Right lobe of liver (tissue), 6 donors: ENCODE measurements around the gene CALML6. TPM values are rescaled to one million over a fixed set of nuclear protein-coding genes. Genes with fewer than 3 reads are reported as not detected.
"Not testable (repeated sequence)": the region's sequence is repeated elsewhere in the genome, so short reads cannot be mapped to it uniquely, and the experiment has no call there.

Source experiments
- ATAC-seq, 4 donors: fragments of 200-7000 bp; cut with Tn5 transposase; one replicate each; pipeline ENCODE4 v1.9.1; 2020; ENCODE audit warnings: mild to moderate bottlenecking in 4 of 4, moderate library complexity in 4 of 4
- DNase-seq, 3 donors: peaks; one replicate each; pipeline ENCODE4 v3.0.0-alpha.2; 2020
- H3K27ac ChIP-seq, 3 donors: fragments of 200-600 bp; one replicate each; pipeline ENCODE4 v1.8.0; 2022
- H3K27me3 ChIP-seq, 2 donors: fragments of 200-600 bp; one replicate each; pipeline ENCODE4 v1.8.0; 2022
- H3K36me3 ChIP-seq, 4 donors: fragments of 200-600 bp; sonication (generic) in 1 of 4; one replicate each; pipeline versions ENCODE4 v1.5.1 to v1.8.0; 2017 to 2022; ENCODE audit warnings: control low read depth in 1 of 4
- H3K4me1 ChIP-seq, 4 donors: fragments of 200-600 bp; sonication (generic) in 1 of 4; one replicate each; pipeline versions ENCODE4 v1.5.1 to v1.8.0; 2017 to 2022; ENCODE audit warnings: control low read depth in 1 of 4
- H3K4me3 ChIP-seq, 3 donors: fragments of 200-600 bp; one replicate each; pipeline ENCODE4 v1.8.0; 2022
- H3K9me3 ChIP-seq, 4 donors: fragments of 200-600 bp; sonication (generic) in 1 of 4; one replicate each; pipeline versions ENCODE4 v1.5.1 to v1.8.0; 2017 to 2022; ENCODE audit warnings: control low read depth in 1 of 4
- CTCF ChIP-seq, 4 donors: fragments of 200-600 bp in 3 of 4; fragments of 450-650 bp in 1 of 4; IDR thresholded peaks; one replicate each; pipeline versions ENCODE4 v1.5.1 to v1.8.0; 2016 to 2022; ENCODE audit warnings: antibody characterized with exemption in 4 of 4, mild to moderate bottlenecking in 2 of 4
- POLR2A ChIP-seq: fragments of 450-650 bp; IDR thresholded peaks from one replicate; pipeline ENCODE4 v1.6.1; 2017; ENCODE audit warnings: antibody characterized with exemption, mild to moderate bottlenecking
- WGBS: methylation state at CpG from one replicate; pipeline ENCODE4 v1.1.6; 2018; ENCODE audit warnings: low coverage, low lambda C conversion rate; ENCODE audit not compliant: insufficient coverage; ENCODE audit errors: missing lambda C conversion rate; 5-methylcytosine and 5-hydroxymethylcytosine counted together
- intact Hi-C, 2 donors: fragments of 100-400 bp; cut with DNase I; formaldehyde crosslinking; loops; one replicate each; pipeline versions ENCODE4 v1.11.2 to v1.14.1; 2022
- total RNA-seq, 6 experiments: library from RNA; depleted of rRNA in 2 of 6; stranded (reverse); fragments of >200 nt in 2 of 6; fragmentation: NEBNext Ultra II Directional in 3 of 6; extraction: Animal tissue kit (Norgen Biotek cat#: 25700) in 3 of 6; gene quantifications; one replicate each; pipeline versions ENCODE4 v1.1.0 to v1.2.4, GENCODE V29; 2016 to 2023
- donor health status: DM: no; HTN: yes; CAD: no.
- donor health status: DM: no; HTN: no; CAD: no.
- donor health status: DM: no; HTN: no; CAD: no.
- donor health status: DM: no; HTN: yes; CAD: no.
- donor health status: DM: no; HTN: yes; CAD: no.

CALML6 gene
- total RNA-seq, 6 experiments from 2014 or later, result 0.44 to 1.4 (median 0.58) TPM; not detected in 2

- H3K27ac ChIP-seq, result no peak overlapping the region
- no peaks in the 10 kb centered on the region for H3K27me3 ChIP-seq
- no peaks in the 10 kb centered on the region for H3K36me3 ChIP-seq
- DNase-seq (no peak), ATAC-seq (no peak)
- intact Hi-C loops, result loop anchor here in 1 of 2 donors (10.0 kb wide), 1 partner anchor 98 kb away; no protein-coding TSS in a partner anchor
- WGBS, result 19% methylated on average over 4 of the region's 4 CpGs
- peaks cover 0 to 43% (median 9%) of the 10 kb centered on the region in 4 donors for H3K4me1 ChIP-seq
- TF ChIP-seq CTCF (IDR thresholded peaks at IDR 0.05), result no peak
- H3K4me3 ChIP-seq, result no peak overlapping the region
- no peaks in the 10 kb centered on the region for H3K9me3 ChIP-seq
These were observed 31.8 kb upstream of the CALML6 start for GRCh38 chr1:1883092-1883873.

GRCh38 chr1:1883890-1884289 lies 31.2 kb upstream of the CALML6 start:
- WGBS, result 59% methylated on average over 3 of the region's 11 CpGs
- ATAC-seq, DNase-seq, H3K27ac ChIP-seq, H3K36me3 ChIP-seq, H3K4me3 ChIP-seq, H3K9me3 ChIP-seq, H3K27me3 ChIP-seq: not testable (repeated sequence)
- intact Hi-C loops, result loop anchor here in 1 of 2 donors (10.0 kb wide), 1 partner anchor 99 kb away; no protein-coding TSS in a partner anchor
- H3K4me1 ChIP-seq, result peaks cover 0 to 49% (median 10%) of the 10 kb centered on the region in 4 donors

GRCh38 chr1:1889090-1889750 lies 25.8 kb upstream of the CALML6 start:
- Histone ChIP-seq H3K4me3 (peak overlapping the region; percentile 72 to 85 (median 80)), H3K27ac (peak overlapping the region in 2 of 3 donors; percentile 81 to 89), H3K9me3 (no peaks in the 10 kb centered on the region), H3K27me3 (no peaks in the 10 kb centered on the region), H3K36me3 (no peaks in the 10 kb centered on the region), H3K4me1 (peaks cover 0 to 34% (median 4%) of the 10 kb centered on the region in 4 donors)
- intact Hi-C loops, result loop anchor here in 1 of 2 donors (10.0 kb wide), 1 partner anchor 104 kb away; no protein-coding TSS in a partner anchor
- DNase-seq (peak in 1 of 3 donors; percentile 7), ATAC-seq (no peak)
- 16% methylated on average over 9 of the region's 9 CpGs for whole genome bisulfite sequencing
- TF ChIP-seq CTCF (IDR thresholded peaks at IDR 0.05), result no peak
- TF ChIP-seq POLR2A, result no peak

- Histone ChIP-seq H3K36me3 (no peaks in the 10 kb centered on the region), H3K9me3 (no peaks in the 10 kb centered on the region), H3K27ac (peak overlapping the region; percentile 53 to 89 (median 81)), H3K4me1 (peaks cover 0 to 42% (median 4%) of the 10 kb centered on the region in 4 donors), H3K4me3 (peak overlapping the region; percentile 72 to 85 (median 80)), H3K27me3 (no peaks in the 10 kb centered on the region)
- TF ChIP-seq POLR2A, result peak; percentile 29
- TF ChIP-seq CTCF (IDR thresholded peaks at IDR 0.05), result no peak
- DNase-seq (peak; percentile 69 to 86 (median 75)), ATAC-seq (peak; percentile 4 to 34 (median 11))
- intact Hi-C loops, result loop anchor here in 1 of 2 donors (10.0 kb wide), 1 partner anchor 105 kb away; no protein-coding TSS in a partner anchor
- 2% methylated on average over 25 of the region's 88 CpGs for WGBS
These were observed 25.1 kb upstream of the CALML6 start for GRCh38 chr1:1889847-1890505.
